ENCODE data around the gene KCMF1.
A peak's percentile ranks its signal among the peaks of the same experiment; 100 is the strongest.

The KCMF1 gene

DNA sequence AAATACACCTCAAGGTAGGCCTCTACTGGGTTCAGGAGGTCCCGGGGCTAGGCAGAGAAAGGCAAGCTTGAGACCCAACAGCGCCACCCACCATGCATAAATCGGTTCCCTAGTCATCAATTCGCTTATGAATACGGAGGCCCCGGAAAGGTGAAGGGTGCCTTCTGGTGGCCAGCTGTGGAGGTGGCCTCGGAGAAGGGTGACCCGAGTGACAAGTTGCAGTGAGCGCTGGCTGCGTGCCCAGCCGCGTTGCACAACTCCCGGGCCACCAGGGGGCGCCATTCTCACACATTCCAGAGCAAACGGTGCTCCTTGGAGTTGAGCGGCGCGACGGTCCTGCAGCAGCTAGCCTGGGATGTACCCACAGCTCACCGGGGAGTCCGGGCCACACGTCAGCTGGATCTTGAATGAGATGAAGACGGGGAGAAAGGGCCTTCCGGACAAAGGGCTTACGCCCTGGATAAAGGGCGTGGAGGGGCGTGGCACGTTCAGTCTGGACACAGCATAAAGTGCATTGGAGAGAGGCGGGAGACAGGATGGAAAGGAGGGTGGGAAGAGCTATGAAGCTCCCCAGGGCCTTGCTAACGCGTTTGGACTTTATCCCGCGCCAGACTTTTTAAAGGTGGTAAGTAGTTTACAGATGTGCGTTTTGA is 45.1 kb upstream of the KCMF1 start:
- peak overlapping the region; percentile 3 for H2BK12ac ChIP-seq (ENCODE audit: low read length)
- H2BK15ac ChIP-seq (ENCODE audit: low read length), result no peak overlapping the region
- H3K4me2 ChIP-seq (ENCODE audit: insufficient read depth, low read length, poor library complexity, severe bottlenecking), result peak overlapping the region; percentile 41
- H3K27me3 ChIP-seq (ENCODE audit: control insufficient read depth in 3 of 3, insufficient read depth in 3 of 3, low read depth in 1 of 3, low read length in 3 of 3), result no peaks in the 10 kb centered on the region
- H3K4me3 ChIP-seq (ENCODE audit: low read length in 2 of 2), result peak overlapping the region; percentile 23 to 69
- no peak overlapping the region for H4K8ac ChIP-seq (ENCODE audit: low read depth, low read length)
- no peaks in the 10 kb centered on the region for H3K79me1 ChIP-seq (ENCODE audit: low read depth, low read length)
- no peak overlapping the region for H3K14ac ChIP-seq (ENCODE audit: low read length)
- no peak overlapping the region for H2AK5ac ChIP-seq (ENCODE audit: low read depth, low read length)
- no peak overlapping the region for H2BK120ac ChIP-seq (ENCODE audit: low read depth, low read length)
- DNase-seq (ENCODE audit: low spot score), result peak; percentile 90
- H3K23ac ChIP-seq (ENCODE audit: low read depth, low read length, poor library complexity), result peak overlapping the region; percentile 48
- H3K4ac ChIP-seq (ENCODE audit: low read length), result no peak overlapping the region
- H3K4me1 ChIP-seq (ENCODE audit: control insufficient read depth in 2 of 2, insufficient read depth in 1 of 2, low read depth in 1 of 2, low read length in 2 of 2), result peaks cover 0 to 5% of the 10 kb centered on the region in 2 donors
- WGBS, 2 donors (ENCODE audit: extremely low coverage in 2 of 2, insufficient read length in 2 of 2, insufficient replicate concordance in 1 of 2), result no CpG with 5 or more reads among the region's 34 CpGs
- no peak overlapping the region for H2BK5ac ChIP-seq (ENCODE audit: low read length)
- H2AFZ ChIP-seq (ENCODE audit: low read length), result peak overlapping the region; percentile 96
- H3K9me3 ChIP-seq (replicated peaks in 1 of 2; ENCODE audit: control insufficient read depth in 2 of 2, insufficient read depth in 1 of 2, low read depth in 1 of 2, low read length in 2 of 2), result no peaks in the 10 kb centered on the region
- H3K18ac ChIP-seq (ENCODE audit: low read length), result no peak overlapping the region
- no peak overlapping the region for H3K27ac ChIP-seq (replicated peaks; ENCODE audit: low read length)
- no peak overlapping the region for H3K9ac ChIP-seq (ENCODE audit: low read depth, low read length, poor library complexity)
- no peaks in the 10 kb centered on the region for H3K36me3 ChIP-seq (replicated peaks in 1 of 2; ENCODE audit: control insufficient read depth in 2 of 2, insufficient read depth in 2 of 2, low read length in 2 of 2)
- no peak overlapping the region for H4K91ac ChIP-seq (ENCODE audit: low read depth, low read length, poor library complexity)

- Histone ChIP-seq H2AK5ac (ENCODE audit: low read depth, low read length) (no peak overlapping the region), H3K27me3 (ENCODE audit: control insufficient read depth in 3 of 3, insufficient read depth in 3 of 3, low read depth in 1 of 3, low read length in 3 of 3) (no peaks in the 10 kb centered on the region), H2BK120ac (ENCODE audit: low read depth, low read length) (no peak overlapping the region), H3K79me1 (ENCODE audit: low read depth, low read length) (no peaks in the 10 kb centered on the region), H3K18ac (ENCODE audit: low read length) (no peak overlapping the region), H3K9ac (ENCODE audit: low read depth, low read length, poor library complexity) (no peak overlapping the region), H3K4me3 (ENCODE audit: low read length in 2 of 2) (no peak overlapping the region), H3K27ac (replicated peaks; ENCODE audit: low read length) (no peak overlapping the region), H2BK5ac (ENCODE audit: low read length) (no peak overlapping the region), H3K36me3 (replicated peaks in 1 of 2; ENCODE audit: control insufficient read depth in 2 of 2, insufficient read depth in 2 of 2, low read length in 2 of 2) (no peaks in the 10 kb centered on the region), H3K4me2 (ENCODE audit: insufficient read depth, low read length, poor library complexity, severe bottlenecking) (no peak overlapping the region), H3K14ac (ENCODE audit: low read length) (no peak overlapping the region), H3K23ac (ENCODE audit: low read depth, low read length, poor library complexity) (no peak overlapping the region), H3K4me1 (ENCODE audit: control insufficient read depth in 2 of 2, insufficient read depth in 1 of 2, low read depth in 1 of 2, low read length in 2 of 2) (peaks cover 0 to 9% of the 10 kb centered on the region in 2 donors), H2BK12ac (ENCODE audit: low read length) (no peak overlapping the region), H3K9me3 (replicated peaks in 1 of 2; ENCODE audit: control insufficient read depth in 2 of 2, insufficient read depth in 1 of 2, low read depth in 1 of 2, low read length in 2 of 2) (no peaks in the 10 kb centered on the region), H3K4ac (ENCODE audit: low read length) (no peak overlapping the region), H4K8ac (ENCODE audit: low read depth, low read length) (no peak overlapping the region), H4K91ac (ENCODE audit: low read depth, low read length, poor library complexity) (no peak overlapping the region), H2BK15ac (ENCODE audit: low read length) (no peak overlapping the region), H2AFZ (ENCODE audit: low read length) (peak overlapping the region; percentile 96)
- no CpG with 5 or more reads among the region's 3 CpGs for WGBS, 2 donors (ENCODE audit: extremely low coverage in 2 of 2, insufficient read length in 2 of 2, insufficient replicate concordance in 1 of 2)
- DNase-seq (ENCODE audit: low spot score), result no peak
Measured at GRCh38 chr2:84927275-84927627, 43.7 kb upstream of the KCMF1 start.

GRCh38 chr2:84931384-84931821 is 39.6 kb upstream of the KCMF1 start:
- H3K14ac ChIP-seq (ENCODE audit: low read length), result no peak overlapping the region
- H3K4me3 ChIP-seq (ENCODE audit: low read length in 2 of 2), result no peak overlapping the region
- no peak overlapping the region for H2BK12ac ChIP-seq (ENCODE audit: low read length)
- no peak overlapping the region for H2BK5ac ChIP-seq (ENCODE audit: low read length)
- no peaks in the 10 kb centered on the region for H3K27me3 ChIP-seq (ENCODE audit: control insufficient read depth in 3 of 3, insufficient read depth in 3 of 3, low read depth in 1 of 3, low read length in 3 of 3)
- H2AK5ac ChIP-seq (ENCODE audit: low read depth, low read length), result no peak overlapping the region
- H3K27ac ChIP-seq (replicated peaks; ENCODE audit: low read length), result peak overlapping the region; percentile 3
- no peak overlapping the region for H2BK120ac ChIP-seq (ENCODE audit: low read depth, low read length)
- WGBS, 2 donors (ENCODE audit: extremely low coverage in 2 of 2, insufficient read length in 2 of 2, insufficient replicate concordance in 1 of 2), result no CpG with 5 or more reads among the region's 1 CpG
- peaks cover 0 to 4% of the 10 kb centered on the region in 2 donors for H3K4me1 ChIP-seq (ENCODE audit: control insufficient read depth in 2 of 2, insufficient read depth in 1 of 2, low read depth in 1 of 2, low read length in 2 of 2)
- H4K8ac ChIP-seq (ENCODE audit: low read depth, low read length), result no peak overlapping the region
- no peak overlapping the region for H2BK15ac ChIP-seq (ENCODE audit: low read length)
- H3K4ac ChIP-seq (ENCODE audit: low read length), result no peak overlapping the region
- H3K18ac ChIP-seq (ENCODE audit: low read length), result no peak overlapping the region
- no peaks in the 10 kb centered on the region for H3K9me3 ChIP-seq (replicated peaks in 1 of 2; ENCODE audit: control insufficient read depth in 2 of 2, insufficient read depth in 1 of 2, low read depth in 1 of 2, low read length in 2 of 2)
- H3K4me2 ChIP-seq (ENCODE audit: insufficient read depth, low read length, poor library complexity, severe bottlenecking), result no peak overlapping the region
- no peaks in the 10 kb centered on the region for H3K79me1 ChIP-seq (ENCODE audit: low read depth, low read length)
- H2AFZ ChIP-seq (ENCODE audit: low read length), result no peak overlapping the region
- DNase-seq (ENCODE audit: low spot score), result no peak
- H3K23ac ChIP-seq (ENCODE audit: low read depth, low read length, poor library complexity), result no peak overlapping the region
- H3K9ac ChIP-seq (ENCODE audit: low read depth, low read length, poor library complexity), result no peak overlapping the region
- H4K91ac ChIP-seq (ENCODE audit: low read depth, low read length, poor library complexity), result no peak overlapping the region
- no peaks in the 10 kb centered on the region for H3K36me3 ChIP-seq (replicated peaks in 1 of 2; ENCODE audit: control insufficient read depth in 2 of 2, insufficient read depth in 2 of 2, low read length in 2 of 2)

DNA sequence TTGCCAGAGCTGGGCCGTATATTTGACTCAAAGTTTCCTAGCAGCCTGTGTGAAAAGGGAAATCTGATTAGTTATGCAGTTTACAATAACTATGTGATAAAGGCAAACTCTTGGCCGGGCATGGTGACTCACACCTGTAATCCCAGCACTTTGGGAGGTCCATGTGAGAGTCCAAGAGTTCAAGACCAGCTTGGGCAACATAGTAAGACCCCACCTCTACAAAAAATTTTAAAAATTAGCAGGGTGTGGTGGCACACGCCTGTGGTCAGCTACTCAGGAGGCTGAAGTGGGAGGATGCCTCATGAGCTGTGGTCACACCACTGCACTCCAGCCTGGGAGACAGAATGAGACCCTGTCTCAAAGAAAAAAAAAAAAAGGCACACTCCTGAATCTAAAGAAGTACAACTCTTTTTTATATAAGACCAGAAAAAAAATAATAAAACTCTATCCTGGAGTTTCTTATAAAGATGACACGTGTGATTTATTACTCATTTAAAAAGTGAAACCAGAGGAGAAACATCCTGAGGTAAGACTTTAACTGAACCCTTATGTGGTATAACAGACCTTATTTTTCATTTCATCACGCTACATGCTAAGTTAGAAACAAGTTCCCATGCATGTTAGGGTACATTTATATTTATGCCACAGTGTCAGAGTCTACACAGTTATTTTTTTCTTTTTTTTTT is 32.6 kb upstream of the KCMF1 start:
- H3K27me3 ChIP-seq (ENCODE audit: control insufficient read depth in 3 of 3, insufficient read depth in 3 of 3, low read depth in 1 of 3, low read length in 3 of 3), result no peaks in the 10 kb centered on the region
- H3K23ac ChIP-seq (ENCODE audit: low read depth, low read length, poor library complexity), result no peak overlapping the region
- H2BK120ac ChIP-seq (ENCODE audit: low read depth, low read length), result no peak overlapping the region
- H3K4ac ChIP-seq (ENCODE audit: low read length), result no peak overlapping the region
- H3K36me3 ChIP-seq (replicated peaks in 1 of 2; ENCODE audit: control insufficient read depth in 2 of 2, insufficient read depth in 2 of 2, low read length in 2 of 2), result no peaks in the 10 kb centered on the region
- no peak overlapping the region for H2BK5ac ChIP-seq (ENCODE audit: low read length)
- H4K91ac ChIP-seq (ENCODE audit: low read depth, low read length, poor library complexity), result no peak overlapping the region
- no CpG with 5 or more reads among the region's 5 CpGs for WGBS, 2 donors (ENCODE audit: extremely low coverage in 2 of 2, insufficient read length in 2 of 2, insufficient replicate concordance in 1 of 2)
- no peak overlapping the region for H3K14ac ChIP-seq (ENCODE audit: low read length)
- no peak overlapping the region for H3K9ac ChIP-seq (ENCODE audit: low read depth, low read length, poor library complexity)
- no peak for DNase-seq (ENCODE audit: low spot score)
- H2AFZ ChIP-seq (ENCODE audit: low read length), result no peak overlapping the region
- no peaks in the 10 kb centered on the region for H3K79me1 ChIP-seq (ENCODE audit: low read depth, low read length)
- no peak overlapping the region for H3K18ac ChIP-seq (ENCODE audit: low read length)
- H3K4me2 ChIP-seq (ENCODE audit: insufficient read depth, low read length, poor library complexity, severe bottlenecking), result no peak overlapping the region
- no peak overlapping the region for H2AK5ac ChIP-seq (ENCODE audit: low read depth, low read length)
- no peak overlapping the region for H2BK15ac ChIP-seq (ENCODE audit: low read length)
- no peak overlapping the region for H3K4me3 ChIP-seq (ENCODE audit: low read length in 2 of 2)
- no peak overlapping the region for H3K27ac ChIP-seq (replicated peaks; ENCODE audit: low read length)
- no peaks in the 10 kb centered on the region for H3K9me3 ChIP-seq (replicated peaks in 1 of 2; ENCODE audit: control insufficient read depth in 2 of 2, insufficient read depth in 1 of 2, low read depth in 1 of 2, low read length in 2 of 2)
- no peak overlapping the region for H4K8ac ChIP-seq (ENCODE audit: low read depth, low read length)
- H3K4me1 ChIP-seq (ENCODE audit: control insufficient read depth in 2 of 2, insufficient read depth in 1 of 2, low read depth in 1 of 2, low read length in 2 of 2), result no peaks in the 10 kb centered on the region
- H2BK12ac ChIP-seq (ENCODE audit: low read length), result no peak overlapping the region

Data from neuronal stem cell (in vitro differentiated cells).